GM10266 (cell line): ENCODE data around the gene CCDC159.

Experiments used
- DNase-seq: peaks from one replicate; pipeline ENCODE4 v3.0.0; 2012; ENCODE audit errors: extremely low spot score
- CTCF ChIP-seq: IDR thresholded peaks from 2 replicates; pipeline ENCODE4 v1.5.1; 2012; ENCODE audit warnings: mild to moderate bottlenecking, low read depth; ENCODE audit not compliant: control insufficient read depth, insufficient read depth; ENCODE audit errors: missing control alignments

CCDC159 gene

GRCh38 chr19:11380653-11381537 is 34.6 kb downstream of the CCDC159 start:
- peak; percentile 78 for TF ChIP-seq CTCF
- peak; percentile 99 for DNase-seq

GRCh38 chr19:11382898-11383705 is 36.8 kb downstream of the CCDC159 start:
- TF ChIP-seq CTCF: peak; percentile 83
- DNase-seq: peak; percentile 66

- DNase-seq: no peak
- no peak for TF ChIP-seq CTCF
Observed at GRCh38 chr19:11383706-11384048, 37.4 kb downstream of the CCDC159 start.

GRCh38 chr19:11384778-11385129 is 38.4 kb downstream of the CCDC159 start:
- no peak for DNase-seq
- no peak for TF ChIP-seq CTCF

- DNase-seq: peak; percentile 2
- TF ChIP-seq CTCF: no peak
Observed at GRCh38 chr19:11387162-11388034, 41.1 kb downstream of the CCDC159 start.

GRCh38 chr19:11390359-11390758 is 44.0 kb downstream of the CCDC159 start:
- TF ChIP-seq CTCF: no peak
- peak; percentile 1 for DNase-seq
